Measurements from ENCODE around the gene ANTXRL.

- TF ChIP-seq CTCF (IDR thresholded peaks at IDR 0.05) = no peak
- TF ChIP-seq POLR2A (IDR thresholded peaks at IDR 0.05) = no peak
Measured at GRCh38 chr10:46292573-46293023, 5.8 kb downstream of the ANTXRL start.

Data from suprapubic skin (tissue), 3 donors.